ENCODE measurements around the gene SLC4A8.
"Not testable (repeated sequence)": the region's sequence is repeated elsewhere in the genome, so short reads cannot be mapped to it uniquely, and the experiment has no call there.

Gene SLC4A8

GRCh38 chr12:51429700-51430099 is 5.1 kb downstream of the SLC4A8 start:
- DNase-seq (ENCODE audit: low read depth, low spot score), result no peak

DNA sequence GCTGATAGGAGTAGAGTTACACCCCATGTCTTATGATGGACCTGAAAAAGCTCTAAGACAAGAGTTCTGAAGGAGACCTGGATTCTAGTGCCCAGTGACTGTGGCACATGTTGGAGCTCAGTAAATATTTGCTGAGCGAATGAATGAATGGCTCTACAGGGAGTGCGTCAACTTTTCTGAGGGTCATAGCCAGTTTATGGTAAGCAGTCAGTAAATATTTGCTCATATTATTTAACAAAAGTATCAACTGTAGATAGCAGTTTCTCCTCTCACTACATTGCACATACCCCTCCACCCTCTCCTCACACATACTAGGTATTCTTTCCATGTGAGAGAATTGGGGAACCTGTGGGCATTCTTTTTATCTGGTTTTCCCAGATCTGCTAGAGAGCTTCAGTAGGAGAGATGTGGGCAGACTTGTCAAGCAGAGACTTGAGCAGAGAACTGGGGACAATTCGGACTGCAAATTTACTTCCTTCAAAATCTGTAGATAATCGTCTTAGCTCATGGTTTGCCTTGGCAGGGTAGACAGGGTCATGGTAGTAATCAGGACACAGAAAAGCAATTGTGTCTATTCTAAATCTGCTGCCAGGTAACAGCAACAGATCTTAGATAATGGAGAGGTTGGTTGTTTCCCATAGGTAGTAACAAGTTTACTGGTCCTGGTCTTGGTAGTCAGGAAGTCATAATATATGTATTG is 5.7 kb downstream of the SLC4A8 start:
- no peak for DNase-seq (ENCODE audit: low read depth, low spot score)

DNA sequence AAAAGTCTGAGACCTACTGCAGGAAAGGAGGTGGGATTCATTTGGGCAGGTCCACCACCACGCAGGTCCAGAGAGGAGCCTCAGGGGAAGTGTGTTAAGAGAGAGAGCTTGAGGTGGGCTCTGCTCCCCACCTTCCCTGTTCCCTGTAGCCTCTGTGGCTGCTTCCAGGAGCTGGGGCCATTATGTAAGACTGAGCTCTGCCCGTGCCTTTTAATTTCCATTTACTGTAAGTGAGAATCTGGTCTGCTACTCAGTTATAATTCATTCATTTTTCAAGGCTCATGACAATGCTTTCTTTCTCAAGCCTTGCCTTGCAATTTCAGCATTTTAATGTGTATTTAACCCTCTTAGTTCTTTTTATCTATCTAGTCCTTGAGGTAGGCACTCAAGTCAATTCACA is 8.3 kb downstream of the SLC4A8 start:
- DNase-seq (ENCODE audit: low read depth, low spot score), result no peak

DNA sequence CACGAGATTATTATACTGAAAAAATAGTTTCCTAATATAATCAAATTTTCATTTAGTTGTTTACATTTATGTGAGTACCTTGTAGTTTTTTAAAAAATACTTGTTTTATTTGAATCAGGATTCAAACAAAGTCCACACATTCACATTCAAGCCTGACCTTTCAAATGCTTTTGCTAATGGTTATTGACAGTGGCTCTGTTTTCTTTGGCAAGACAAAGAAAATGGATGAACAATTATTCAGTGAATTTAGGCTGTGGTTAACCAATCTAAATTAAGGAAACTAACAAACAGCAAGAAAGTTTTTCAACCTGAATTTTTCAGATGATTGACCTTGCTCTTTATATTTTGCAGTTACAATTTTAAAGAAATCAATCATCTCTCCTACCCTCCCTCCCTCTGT is 9.7 kb downstream of the SLC4A8 start:
- peak; percentile 42 for DNase-seq (ENCODE audit: low read depth, low spot score)

GRCh38 chr12:51437431-51437830 is 12.8 kb downstream of the SLC4A8 start:
- DNase-seq (ENCODE audit: low read depth, low spot score), result no peak

- DNase-seq (ENCODE audit: low read depth, low spot score), result no peak
These were observed 14.7 kb downstream of the SLC4A8 start for GRCh38 chr12:51439330-51439729.

DNA sequence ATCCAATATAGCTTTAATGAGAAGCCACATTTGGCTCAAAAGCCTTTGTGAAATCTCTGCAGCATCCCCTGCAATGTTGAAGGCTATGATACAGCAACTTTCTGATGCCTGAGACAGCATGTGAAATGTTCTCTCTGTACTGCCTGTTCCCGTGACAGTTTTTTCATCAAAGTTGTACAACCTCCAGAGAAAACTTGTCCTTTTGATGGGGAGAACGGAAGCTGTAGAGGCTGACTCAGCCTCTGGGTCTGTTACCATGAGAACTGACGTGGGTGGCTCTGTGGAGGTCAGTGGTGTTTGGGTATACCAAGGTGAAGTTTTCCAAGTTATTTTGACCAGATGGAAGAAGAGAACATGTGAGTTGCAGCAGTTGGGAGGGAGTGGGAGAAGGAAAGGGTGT is 17.0 kb downstream of the SLC4A8 start:
- DNase-seq (ENCODE audit: low read depth, low spot score), result peak; percentile 83

DNA sequence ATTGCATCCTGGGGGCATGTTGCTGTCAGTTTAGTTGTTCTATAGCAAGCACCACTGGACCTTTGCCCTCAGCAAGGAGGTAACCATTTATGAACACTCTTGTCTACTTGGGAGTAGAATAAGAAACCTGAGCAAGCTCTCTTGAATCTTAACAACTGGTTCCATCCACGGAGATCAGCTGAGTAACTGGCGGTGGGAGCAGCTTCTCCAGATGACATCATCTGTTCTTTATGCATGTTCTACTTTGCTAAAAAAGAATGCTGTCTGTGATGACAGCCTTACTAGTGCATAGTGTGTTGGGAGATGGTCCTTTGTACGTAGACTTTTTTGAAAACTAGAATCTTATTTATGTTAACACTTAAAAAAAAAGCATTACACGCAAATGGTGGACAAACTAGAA is 17.7 kb downstream of the SLC4A8 start:
- DNase-seq (ENCODE audit: low read depth, low spot score), result peak; percentile 62

DNA sequence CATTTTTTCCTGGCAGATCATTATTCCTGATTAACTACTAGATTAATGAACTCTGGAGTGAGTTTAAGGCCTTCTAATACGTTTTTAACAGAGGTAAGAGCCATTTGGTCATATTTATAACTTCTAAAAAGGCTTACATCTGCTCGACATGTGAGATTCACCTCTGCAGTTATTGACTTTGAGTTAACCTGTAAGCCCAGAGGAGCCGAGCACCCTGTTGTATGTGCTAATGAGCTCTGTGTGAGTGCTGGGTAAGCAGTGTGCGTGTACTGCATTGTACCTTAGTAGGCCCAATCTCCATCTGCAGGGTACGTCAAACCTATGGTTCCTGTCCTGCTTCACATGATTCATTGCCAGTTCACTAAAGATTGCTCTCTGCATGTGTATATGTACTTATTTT is 18.9 kb downstream of the SLC4A8 start:
- no peak for DNase-seq (ENCODE audit: low read depth, low spot score)

GRCh38 chr12:51448618-51449256 is 24.1 kb downstream of the SLC4A8 start:
- no peak for DNase-seq (ENCODE audit: low read depth, low spot score)

- peak; percentile 4 for DNase-seq (ENCODE audit: low read depth, low spot score)
These were observed 25.1 kb downstream of the SLC4A8 start for GRCh38 chr12:51449580-51450246.

DNA sequence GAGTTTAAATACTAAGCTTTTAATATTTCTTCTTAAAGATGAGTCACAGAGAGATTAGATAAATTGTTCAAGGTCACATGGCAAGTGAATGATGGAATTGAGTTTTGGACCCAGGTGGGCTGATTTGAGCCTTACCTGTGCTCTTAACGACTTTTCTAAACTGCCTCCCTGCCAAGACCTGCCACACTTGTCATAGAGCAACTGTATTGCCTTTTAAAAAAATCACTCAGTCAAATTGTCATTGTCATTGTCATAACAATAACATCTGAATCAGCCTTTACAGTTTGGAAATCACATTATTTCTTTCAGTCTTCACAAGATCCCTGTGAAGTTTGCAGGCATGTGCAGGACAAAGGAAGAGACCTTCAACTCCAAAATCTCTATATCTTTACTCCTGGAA is 25.7 kb downstream of the SLC4A8 start:
- no peak for DNase-seq (ENCODE audit: low read depth, low spot score)

GRCh38 chr12:51450806-51451205 is 26.2 kb downstream of the SLC4A8 start:
- DNase-seq (ENCODE audit: low read depth, low spot score), result no peak

- not testable (repeated sequence) for DNase-seq (ENCODE audit: low read depth, low spot score)
These were observed 29.4 kb downstream of the SLC4A8 start for GRCh38 chr12:51454016-51454415.

GRCh38 chr12:51455050-51455449 is 30.4 kb downstream of the SLC4A8 start:
- DNase-seq (ENCODE audit: low read depth, low spot score), result not testable (repeated sequence)

DNA sequence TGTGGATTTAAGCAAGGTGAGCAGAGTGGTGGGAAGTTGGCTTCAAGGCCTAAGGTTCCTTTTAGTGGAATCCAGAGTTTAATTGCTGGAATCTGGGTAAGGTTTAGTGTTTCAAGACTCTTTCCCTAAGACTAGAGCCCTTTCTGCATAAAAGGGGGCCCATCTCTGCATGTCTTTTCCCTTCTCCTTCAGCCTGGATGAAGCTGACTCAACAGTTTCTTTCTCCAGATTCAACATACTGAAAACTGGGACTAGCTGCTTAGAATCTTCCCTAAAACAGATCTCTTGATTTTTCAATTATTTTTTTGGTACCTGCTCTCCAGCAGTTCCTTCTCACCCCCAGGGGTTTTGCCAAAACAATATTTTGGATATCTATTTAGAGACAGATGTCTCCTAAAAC is 34.0 kb downstream of the SLC4A8 start:
- no peak for DNase-seq (ENCODE audit: low read depth, low spot score)

DNA sequence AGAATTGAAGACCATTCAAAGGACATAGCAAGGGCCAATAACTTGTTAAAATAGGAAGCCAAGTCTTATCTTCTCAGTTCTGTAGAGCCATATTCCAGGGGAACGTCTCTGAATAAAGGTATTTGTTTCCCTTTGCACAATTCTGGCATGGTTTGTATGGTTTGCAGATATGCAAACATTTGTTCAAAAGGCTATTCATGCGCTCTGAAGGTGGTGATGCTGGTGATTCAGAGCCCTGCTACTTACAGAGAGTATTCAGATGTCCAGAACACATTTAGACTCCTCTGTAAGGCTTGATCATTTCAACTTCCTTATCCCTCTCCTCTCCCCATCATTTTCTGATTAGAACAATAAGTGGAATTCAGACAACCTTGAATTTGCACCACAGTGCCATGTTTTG is 35.9 kb downstream of the SLC4A8 start:
- peak; percentile 67 for DNase-seq (ENCODE audit: low read depth, low spot score)

DNA sequence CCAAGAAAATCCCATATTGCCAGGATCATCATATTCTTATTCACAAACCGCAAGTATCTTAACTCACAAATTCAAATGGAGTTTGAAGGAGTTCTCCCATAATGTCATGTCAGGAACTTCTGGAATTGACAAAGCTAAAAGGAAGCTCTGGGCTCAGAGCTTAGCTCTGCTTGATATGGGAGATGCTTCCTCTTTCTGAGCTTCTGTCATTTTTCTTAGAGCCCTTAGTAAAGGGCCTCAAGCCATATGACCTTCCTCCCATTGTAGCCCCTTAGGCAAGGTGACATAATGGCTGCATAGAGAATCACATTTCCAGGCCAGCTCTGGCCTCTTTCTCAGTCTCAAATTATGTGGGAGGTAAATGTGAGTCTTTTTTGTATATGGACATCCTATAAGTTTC is 40.9 kb downstream of the SLC4A8 start:
- DNase-seq (ENCODE audit: low read depth, low spot score), result no peak

- no peak for DNase-seq (ENCODE audit: low read depth, low spot score)
These were observed 45.5 kb downstream of the SLC4A8 start for GRCh38 chr12:51470116-51470515.

DNA sequence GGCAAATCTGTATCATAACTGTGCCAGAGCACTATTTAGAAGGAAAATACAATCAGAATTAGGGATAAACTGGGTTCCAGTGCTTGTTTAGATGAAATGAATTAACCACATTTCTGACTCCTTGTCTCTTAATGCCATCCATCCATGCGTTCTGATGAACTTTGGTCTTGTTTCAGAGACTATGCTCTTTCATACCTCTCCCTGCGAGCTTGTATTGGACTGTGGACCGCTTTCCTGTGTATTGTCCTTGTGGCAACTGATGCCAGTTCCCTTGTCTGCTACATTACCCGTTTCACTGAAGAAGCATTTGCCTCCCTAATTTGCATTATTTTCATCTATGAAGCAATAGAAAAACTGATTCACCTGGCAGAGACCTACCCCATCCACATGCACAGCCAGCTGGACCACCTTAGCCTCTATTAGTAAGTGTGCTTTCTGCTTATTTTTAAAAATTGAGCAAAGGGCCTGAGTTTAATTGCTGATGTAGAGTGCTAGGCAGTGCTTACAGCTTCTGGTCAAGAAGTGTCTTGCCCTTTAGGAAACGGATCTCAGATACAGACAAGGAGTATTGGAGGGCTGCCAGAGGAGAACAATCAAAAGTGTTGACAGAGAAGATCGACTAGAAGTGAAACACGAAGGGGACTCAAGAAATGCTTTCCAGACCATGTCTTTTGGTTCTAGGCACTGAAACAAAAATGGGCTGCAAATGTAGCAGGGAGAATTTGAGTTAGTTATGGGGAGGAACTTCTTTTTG is 46.7 kb downstream of the SLC4A8 start:
- DNase-seq (ENCODE audit: low read depth, low spot score), result no peak

DNA sequence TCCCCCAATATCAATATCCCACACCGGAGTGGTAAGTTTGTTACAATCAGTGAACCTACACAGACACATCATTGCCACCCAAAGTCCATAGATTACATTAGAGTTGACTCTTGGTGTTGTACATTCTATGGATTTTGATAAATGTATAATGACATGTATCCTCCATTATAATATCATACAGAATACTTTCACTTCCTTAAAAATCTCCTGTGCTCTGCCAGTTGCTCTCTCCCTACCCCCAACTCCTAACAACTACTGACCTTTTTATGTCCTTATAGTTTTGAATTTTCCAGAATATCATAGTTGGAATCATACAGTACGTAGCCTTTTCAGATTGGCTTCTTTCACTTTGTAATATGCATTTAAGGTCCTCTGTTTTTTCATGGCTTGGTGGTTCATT is 48.4 kb downstream of the SLC4A8 start:
- DNase-seq (ENCODE audit: low read depth, low spot score), result no peak

- no peak for DNase-seq (ENCODE audit: low read depth, low spot score)
These were observed 49.3 kb downstream of the SLC4A8 start for GRCh38 chr12:51473947-51474346.
